DND-41 (cell line): ENCODE measurements around the gene OR5AU1.
A peak's percentile ranks its signal among the peaks of the same experiment; 100 is the strongest.
"Not testable (repeated sequence)": the region's sequence is repeated elsewhere in the genome, so short reads cannot be mapped to it uniquely, and the experiment has no call there.

ENCODE experiments used
- ATAC-seq: fragments of 200-7000 bp; cut with Tn5 transposase; 3 replicates; pipeline ENCODE4 v1.9.1; 2021; ENCODE audit warnings: low read depth; ENCODE audit not compliant: insufficient read depth
- DNase-seq: peaks from one replicate; pipeline ENCODE4 v3.0.0-alpha.2; 2020
- H2AFZ ChIP-seq: 2 replicates; pipeline ENCODE4 v1.6.0; 2012; ENCODE audit warnings: low read depth, low read length
- H3K27ac ChIP-seq: 2 replicates; pipeline ENCODE4 v1.5.1; 2012; ENCODE audit warnings: low read length, inconsistent platforms
- H3K27me3 ChIP-seq: fragments of 200-600 bp; sonication (generic); 2 replicates; pipeline ENCODE4 v1.6.0; 2012; ENCODE audit warnings: low read length, mild to moderate bottlenecking, inconsistent platforms; ENCODE audit not compliant: insufficient read depth, poor library complexity
- H3K36me3 ChIP-seq: 2 replicates; pipeline ENCODE4 v1.5.1; 2012; ENCODE audit warnings: low read length, inconsistent platforms; ENCODE audit not compliant: insufficient read depth
- H3K4me1 ChIP-seq: 2 replicates; pipeline ENCODE4 v1.5.1; 2012; ENCODE audit warnings: mild to moderate bottlenecking, low read length; ENCODE audit not compliant: insufficient read depth
- H3K4me2 ChIP-seq: 2 replicates; pipeline ENCODE4 v1.6.0; 2012; ENCODE audit warnings: mild to moderate bottlenecking, moderate library complexity, low read length, inconsistent platforms; ENCODE audit not compliant: insufficient read depth
- H3K4me3 ChIP-seq, 2 experiments: fragments of 200-600 bp in 1 of 2; shearing (Covaris generic) in 1 of 2; 2 replicates each; pipeline ENCODE4 v1.5.1; 2012 to 2016; ENCODE audit warnings: inconsistent platforms in 2 of 2, low read length in 2 of 2, mild to moderate bottlenecking in 2 of 2, low read depth in 1 of 2, moderate library complexity in 1 of 2
- H3K79me2 ChIP-seq: 2 replicates; pipeline ENCODE4 v1.6.0; 2012; ENCODE audit warnings: low read length, inconsistent platforms; ENCODE audit not compliant: insufficient read depth
- H3K9ac ChIP-seq: 2 replicates; pipeline ENCODE4 v1.6.0; 2012; ENCODE audit warnings: low read depth, mild to moderate bottlenecking, inconsistent platforms, low read length, moderate library complexity
- H3K9me3 ChIP-seq: 2 replicates; pipeline ENCODE4 v1.5.1; 2012; ENCODE audit warnings: low read length, moderate library complexity, mild to moderate bottlenecking, inconsistent platforms; ENCODE audit not compliant: insufficient read depth, severe bottlenecking
- H4K20me1 ChIP-seq: 2 replicates; pipeline ENCODE4 v1.6.0; 2012; ENCODE audit warnings: low read length; ENCODE audit not compliant: insufficient read depth
- CTCF ChIP-seq: IDR thresholded peaks from 2 replicates; pipeline ENCODE4 v1.5.1; 2012; ENCODE audit warnings: borderline replicate concordance, low read length, moderate library complexity, mild to moderate bottlenecking; ENCODE audit not compliant: poor library complexity, severe bottlenecking; ENCODE audit errors: extremely low read depth
- EZH2 ChIP-seq: IDR thresholded peaks from 3 replicates; pipeline ENCODE4 v1.6.1; 2012; ENCODE audit warnings: borderline replicate concordance, low read depth, mild to moderate bottlenecking, moderate library complexity, low read length, inconsistent platforms; ENCODE audit not compliant: severe bottlenecking

The OR5AU1 gene

DNA sequence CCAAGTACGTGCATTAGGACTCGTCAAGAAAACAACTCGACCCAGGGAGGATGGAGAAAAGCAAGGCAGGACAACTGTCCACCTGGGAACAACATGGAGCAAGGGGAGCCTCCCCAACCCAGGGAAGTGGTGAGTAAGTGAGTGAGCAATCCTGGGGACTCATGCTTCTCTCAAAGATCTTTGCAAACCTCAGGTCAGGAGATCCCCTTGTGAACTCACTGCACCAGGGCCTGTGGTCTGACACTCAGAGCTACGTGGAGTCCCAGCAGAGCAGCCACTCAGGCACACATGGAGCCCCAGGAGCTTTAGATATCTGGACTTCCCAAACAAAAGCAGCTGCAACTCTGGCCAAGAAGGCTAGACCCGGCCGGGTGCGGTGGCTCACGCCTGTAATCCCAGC is 12.2 kb upstream of the OR5AU1 start:
- no peak overlapping the region for H3K9ac ChIP-seq
- no peak overlapping the region for H3K4me3 ChIP-seq
- H3K4me2 ChIP-seq = no peak overlapping the region
- H3K36me3 ChIP-seq = no peaks in the 10 kb centered on the region
- DNase-seq (no peak), ATAC-seq (no peak)
- no peak overlapping the region for H3K27ac ChIP-seq
- no peaks in the 10 kb centered on the region for H3K79me2 ChIP-seq
- H3K9me3 ChIP-seq = no peaks in the 10 kb centered on the region
- no peak overlapping the region for H2AFZ ChIP-seq
- H3K4me1 ChIP-seq = no peaks in the 10 kb centered on the region
- peaks cover 8% of the 10 kb centered on the region for H3K27me3 ChIP-seq
- TF ChIP-seq EZH2 (no peak), CTCF (no peak)
- no peaks in the 10 kb centered on the region for H4K20me1 ChIP-seq

DNA sequence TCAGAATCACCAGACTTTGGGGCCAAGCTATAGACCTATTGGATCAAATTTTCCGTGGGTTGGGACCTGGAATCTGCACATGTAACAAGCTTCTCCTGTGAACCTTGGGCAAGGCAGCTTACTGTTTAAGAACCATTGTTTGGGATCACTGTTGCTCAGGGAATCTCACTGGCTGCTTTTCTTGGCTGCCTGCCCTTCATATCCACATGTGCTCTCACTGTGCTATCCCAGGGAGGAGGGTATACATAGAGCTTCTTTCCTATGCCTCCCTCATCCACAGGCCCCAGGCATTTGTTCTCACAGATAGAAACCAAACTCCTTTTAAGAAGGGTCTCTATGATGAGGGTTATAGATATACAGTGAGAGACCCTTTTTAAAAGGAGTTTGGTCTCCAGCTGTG is 9.8 kb upstream of the OR5AU1 start:
- ATAC-seq, H3K9ac ChIP-seq, H3K4me3 ChIP-seq, H3K4me1 ChIP-seq, H3K9me3 ChIP-seq, H3K36me3 ChIP-seq, H3K27me3 ChIP-seq, H3K27ac ChIP-seq, DNase-seq, H3K79me2 ChIP-seq, H2AFZ ChIP-seq, H4K20me1 ChIP-seq, H3K4me2 ChIP-seq: not testable (repeated sequence)

GRCh38 chr14:21165002-21165605 is 9.2 kb upstream of the OR5AU1 start:
- H3K27me3 ChIP-seq, H3K4me3 ChIP-seq, DNase-seq, H3K27ac ChIP-seq, H3K4me1 ChIP-seq, H3K79me2 ChIP-seq, H3K36me3 ChIP-seq, H3K9me3 ChIP-seq, H3K9ac ChIP-seq, H3K4me2 ChIP-seq, H4K20me1 ChIP-seq, H2AFZ ChIP-seq: not testable (repeated sequence)
- ATAC-seq = peak; percentile 37; the same call in 1 of the 3 replicates

- H4K20me1 ChIP-seq = no peaks in the 10 kb centered on the region; the same call in 1 of the 2 replicates
- no peaks in the 10 kb centered on the region for H3K36me3 ChIP-seq
- H3K9me3 ChIP-seq = no peaks in the 10 kb centered on the region
- H3K27ac ChIP-seq = no peak overlapping the region
- H3K4me2 ChIP-seq = no peak overlapping the region
- H2AFZ ChIP-seq = no peak overlapping the region
- H3K4me3 ChIP-seq = no peak overlapping the region
- TF ChIP-seq CTCF = no peak
- TF ChIP-seq EZH2 = no peak
- no peak for DNase-seq
- H3K4me1 ChIP-seq = no peaks in the 10 kb centered on the region
- H3K79me2 ChIP-seq = no peaks in the 10 kb centered on the region
- peaks cover 7% of the 10 kb centered on the region for H3K27me3 ChIP-seq
- ATAC-seq = no peak
- no peak overlapping the region for H3K9ac ChIP-seq
Observed at GRCh38 chr14:21163871-21164291, 8.0 kb upstream of the OR5AU1 start.
